GM18505 (cell line): ENCODE results near the gene ZNF322.
"Not testable (repeated sequence)": the region's sequence is repeated elsewhere in the genome, so short reads cannot be mapped to it uniquely, and the experiment has no call there.

Experiments used
- ATAC-seq: cut with Tn5 transposase; IDR thresholded peaks from one replicate; pipeline ENCODE4 v1.9.1; 2021; ENCODE audit not compliant: unreplicated experiment
- POLR2A ChIP-seq: IDR thresholded peaks from 4 replicates; pipeline ENCODE4 v1.6.1; 2011; ENCODE audit warnings: borderline replicate concordance; ENCODE audit not compliant: insufficient read depth, insufficient read length; ENCODE audit errors: extremely low read depth

The ZNF322 gene, protein sequence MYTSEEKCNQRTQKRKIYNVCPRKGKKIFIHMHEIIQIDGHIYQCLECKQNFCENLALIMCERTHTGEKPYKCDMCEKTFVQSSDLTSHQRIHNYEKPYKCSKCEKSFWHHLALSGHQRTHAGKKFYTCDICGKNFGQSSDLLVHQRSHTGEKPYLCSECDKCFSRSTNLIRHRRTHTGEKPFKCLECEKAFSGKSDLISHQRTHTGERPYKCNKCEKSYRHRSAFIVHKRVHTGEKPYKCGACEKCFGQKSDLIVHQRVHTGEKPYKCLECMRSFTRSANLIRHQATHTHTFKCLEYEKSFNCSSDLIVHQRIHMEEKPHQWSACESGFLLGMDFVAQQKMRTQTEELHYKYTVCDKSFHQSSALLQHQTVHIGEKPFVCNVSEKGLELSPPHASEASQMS

GRCh38 chr6:26659042-26659999 is at the start of gene ZNF322:
TSS of gene ZNF322 (minus strand) at chr6:26659746. CDS start at chr6:26638553, 21,193 bp downstream.
- peak; percentile 67 for TF ChIP-seq POLR2A
- peak; percentile 99 for ATAC-seq

DNA sequence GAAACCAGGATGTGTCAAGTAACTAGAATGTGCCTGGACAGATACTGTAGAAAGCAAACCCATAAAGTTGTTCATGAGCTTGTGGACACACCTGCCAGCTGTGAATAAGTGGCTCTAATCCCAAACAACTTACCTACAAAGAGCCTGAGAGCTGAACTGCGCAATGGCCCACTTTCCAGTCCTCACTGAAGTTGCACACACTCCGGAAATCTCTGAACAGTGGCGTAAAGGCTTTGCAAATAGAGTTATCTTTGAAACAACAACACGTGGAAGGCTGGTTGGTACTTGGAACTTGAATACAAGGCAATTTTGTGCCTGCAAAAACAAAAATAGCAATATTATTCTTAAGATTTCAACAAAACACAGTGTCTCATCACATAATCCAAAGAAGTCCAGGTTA is 46.2 kb upstream of the ZNF322 start:
- ATAC-seq = not testable (repeated sequence)

DNA sequence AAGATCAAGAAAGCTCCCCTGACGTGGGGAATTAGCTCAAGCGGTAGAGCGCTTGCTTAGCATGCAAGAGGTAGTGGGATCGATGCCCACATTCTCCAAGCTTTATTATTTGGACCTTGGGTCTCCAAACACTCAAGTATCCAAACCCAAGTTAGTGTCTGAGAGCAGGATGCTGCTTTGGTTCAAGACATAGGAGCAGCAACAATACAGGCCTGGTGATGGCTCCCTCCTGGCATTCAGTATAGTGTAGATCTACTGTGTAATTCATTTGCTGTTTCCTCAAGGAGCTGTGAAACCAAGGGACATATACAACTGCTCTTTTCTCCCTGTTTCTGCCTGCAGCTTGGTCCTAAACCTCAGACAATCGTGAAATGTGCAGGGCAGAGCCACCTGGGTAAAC is 45.8 kb upstream of the ZNF322 start:
- ATAC-seq = not testable (repeated sequence)

GRCh38 chr6:26701023-26701747 is 41.6 kb upstream of the ZNF322 start:
- not testable (repeated sequence) for ATAC-seq

DNA sequence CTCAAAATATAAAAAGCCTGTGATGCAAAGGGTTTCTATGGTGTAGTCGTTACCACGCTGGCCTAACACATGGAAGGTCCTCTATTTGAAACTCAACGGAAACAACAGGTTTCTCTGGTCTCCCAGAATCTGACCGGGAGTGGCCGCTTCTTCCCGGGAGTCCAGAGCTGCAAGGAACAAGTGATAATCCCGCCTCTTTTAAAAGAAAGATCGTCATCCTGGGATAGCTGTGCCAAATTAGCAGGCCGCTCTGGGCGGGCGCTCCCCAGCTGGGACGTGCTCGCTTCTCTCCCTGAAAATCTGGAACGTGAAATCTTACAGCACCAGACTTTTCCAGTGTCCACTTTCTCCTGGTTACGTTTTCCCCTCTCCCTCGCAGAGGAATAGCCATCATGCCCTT is 38.0 kb upstream of the ZNF322 start:
- not testable (repeated sequence) for ATAC-seq

DNA sequence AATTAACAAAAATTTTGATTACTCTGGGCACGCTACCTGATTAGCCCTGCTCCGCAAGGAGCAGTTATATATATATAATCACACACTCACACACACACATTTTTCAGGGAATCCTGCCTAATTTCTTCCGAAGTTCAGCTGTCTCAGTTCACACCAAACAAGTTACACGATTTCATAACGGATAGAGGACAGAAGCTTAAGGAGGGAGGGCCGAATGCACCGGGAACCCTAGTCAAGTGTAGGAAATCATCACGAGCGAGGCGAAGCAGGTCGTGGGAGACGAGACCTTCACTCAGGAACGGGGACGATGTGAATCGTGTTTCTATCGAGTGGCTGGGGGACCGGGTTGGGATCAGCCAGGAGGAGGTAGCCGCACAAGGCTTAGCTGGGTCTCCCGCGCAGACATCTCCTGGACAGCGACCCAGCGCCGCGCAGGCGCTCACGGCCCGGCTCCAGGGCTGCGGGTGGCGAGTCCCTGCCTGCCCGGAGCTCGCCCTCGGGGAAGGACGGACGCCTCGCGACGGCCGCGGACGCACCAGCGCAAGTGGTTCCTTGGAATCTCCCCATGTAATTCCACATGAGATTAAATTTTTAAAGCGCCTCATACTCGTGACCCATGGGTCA is 29.9 kb upstream of the ZNF322 start:
- ATAC-seq = not testable (repeated sequence)

DNA sequence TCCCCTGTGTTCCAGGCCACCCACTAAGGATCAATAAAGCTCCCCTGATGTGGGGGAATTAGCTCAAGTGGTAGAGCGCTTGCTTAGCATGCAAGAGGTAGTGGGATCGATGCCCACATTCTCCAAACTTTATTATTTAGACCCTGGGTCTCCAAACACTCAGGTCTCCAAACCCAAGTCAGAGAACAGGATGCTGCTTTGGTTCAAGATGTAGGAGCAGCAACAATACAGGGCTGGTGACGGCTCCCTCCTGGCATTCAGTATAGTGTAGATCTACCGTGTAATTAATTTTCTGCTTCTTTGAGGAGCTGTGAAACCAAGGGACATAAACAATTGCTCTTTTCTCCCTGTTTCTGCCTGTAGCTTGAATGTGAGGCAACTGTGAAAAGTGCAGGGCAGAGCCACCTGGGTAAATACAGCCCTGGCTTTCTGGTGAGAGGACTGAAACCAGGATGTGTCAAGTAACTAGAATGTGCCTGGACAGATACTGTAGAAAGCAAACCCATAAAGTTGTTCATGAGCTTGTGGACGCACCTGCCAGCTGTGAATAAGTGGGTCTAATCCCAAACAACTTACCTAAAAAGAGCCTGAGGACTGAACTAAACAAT is 23.0 kb upstream of the ZNF322 start:
- not testable (repeated sequence) for ATAC-seq

- ATAC-seq = not testable (repeated sequence)
Measured at GRCh38 chr6:26673287-26673686, 13.7 kb upstream of the ZNF322 start.

- not testable (repeated sequence) for ATAC-seq
Measured at GRCh38 chr6:26670558-26670957, 11.0 kb upstream of the ZNF322 start.

DNA sequence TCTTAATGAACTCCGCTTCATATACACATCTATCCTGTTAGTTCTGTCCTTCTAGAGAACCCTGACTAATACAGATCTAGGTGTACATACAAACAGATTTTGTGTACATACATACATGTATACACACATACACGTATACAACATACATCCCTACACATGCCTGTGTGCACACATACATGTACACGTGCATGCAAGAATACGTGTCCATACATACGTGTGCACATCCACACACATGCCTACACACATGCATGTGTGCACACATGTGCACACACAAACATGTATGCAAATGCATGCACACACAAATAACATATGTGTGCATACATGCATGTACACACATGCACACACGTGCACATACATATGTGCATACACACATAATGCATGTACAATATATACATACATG is 10.5 kb upstream of the ZNF322 start:
- not testable (repeated sequence) for ATAC-seq

DNA sequence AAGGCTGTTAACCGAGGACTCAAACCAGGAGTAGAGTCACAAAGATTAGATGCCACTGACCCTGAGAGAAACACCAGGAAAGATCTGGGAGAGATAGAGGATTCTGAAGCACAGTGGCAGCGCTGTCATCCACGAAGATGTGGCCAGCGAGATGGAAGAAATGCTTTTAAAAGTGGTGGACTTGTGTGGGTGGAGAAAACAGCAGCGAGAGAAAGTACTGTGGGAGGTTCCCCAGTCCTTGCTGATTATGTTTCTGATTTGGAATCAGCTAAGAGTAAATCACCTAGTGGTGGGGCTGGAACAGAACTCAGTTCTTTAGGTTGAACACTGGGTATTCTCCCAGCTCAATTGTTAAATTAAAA is 435 bp upstream of the ZNF322 start:
- no peak for TF ChIP-seq POLR2A
- peak; percentile 34 for ATAC-seq

GRCh38 chr6:26657256-26657655 is 2.3 kb downstream of the ZNF322 start:
- no peak for TF ChIP-seq POLR2A
- no peak for ATAC-seq

GRCh38 chr6:26653007-26653406 is 6.5 kb downstream of the ZNF322 start:
- no peak for ATAC-seq

More at GRCh38 chr6:26653007-26653406, 6.5 kb downstream of the ZNF322 start:
- TF ChIP-seq POLR2A = no peak
